Epidermal melanocyte (primary cell): ENCODE data around the gene UPP2.

ENCODE experiments used
- DNase-seq: peaks from one replicate; pipeline ENCODE4 v3.0.0; 2011; ENCODE audit warnings: low spot score; ENCODE audit not compliant: insufficient read length

Gene UPP2

GRCh38 chr2:158104903-158105302 lies 3.2 kb downstream of the UPP2 start:
- no peak for DNase-seq

DNA sequence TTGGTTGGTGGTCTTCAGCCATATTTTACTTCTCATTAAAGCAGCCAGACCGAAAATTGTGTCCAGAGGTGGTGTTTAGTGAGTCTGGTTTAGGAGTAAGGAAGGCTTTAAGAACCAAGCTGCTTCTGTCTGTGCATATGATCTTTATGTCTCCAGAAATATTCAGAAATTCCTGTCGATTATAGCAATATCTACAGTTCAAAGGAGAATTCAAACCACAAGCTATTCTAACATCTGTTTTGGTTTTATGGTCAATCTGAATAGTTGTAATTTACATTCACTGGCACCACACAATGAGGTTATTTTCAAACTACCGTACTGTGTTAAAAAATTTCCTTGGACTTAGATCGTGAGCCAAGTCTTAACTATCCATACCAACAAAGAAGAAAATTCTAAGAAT lies 11.3 kb downstream of the UPP2 start:
- no peak for DNase-seq

DNA sequence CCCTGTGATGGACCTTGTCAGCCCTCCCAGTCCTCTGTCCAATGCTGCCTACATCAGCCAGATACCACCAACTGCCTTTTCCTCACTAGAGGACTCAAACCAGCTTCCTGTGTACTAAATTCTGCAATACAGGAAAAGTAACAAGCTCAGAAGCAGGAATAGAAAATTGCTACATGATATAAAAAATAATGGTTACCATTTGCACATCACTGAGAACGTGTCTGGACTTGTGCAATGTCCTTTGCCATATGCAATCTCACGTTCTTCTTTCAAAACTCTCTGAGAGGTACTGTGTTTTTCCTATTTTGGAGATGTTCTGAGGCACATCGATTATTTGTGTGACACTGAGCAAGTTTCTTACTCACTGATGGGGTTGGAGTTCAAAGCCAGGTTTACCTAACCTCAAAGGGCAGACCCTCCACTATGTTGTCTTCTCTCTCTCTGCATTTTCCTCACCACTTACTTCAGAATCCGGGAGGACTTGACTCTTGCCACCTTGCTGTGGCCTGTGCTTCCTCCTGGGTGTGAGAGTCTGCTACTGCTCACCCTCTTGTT lies 12.1 kb downstream of the UPP2 start:
- no peak for DNase-seq

- no peak for DNase-seq
Observed at GRCh38 chr2:158114516-158114915, 12.8 kb downstream of the UPP2 start.

DNA sequence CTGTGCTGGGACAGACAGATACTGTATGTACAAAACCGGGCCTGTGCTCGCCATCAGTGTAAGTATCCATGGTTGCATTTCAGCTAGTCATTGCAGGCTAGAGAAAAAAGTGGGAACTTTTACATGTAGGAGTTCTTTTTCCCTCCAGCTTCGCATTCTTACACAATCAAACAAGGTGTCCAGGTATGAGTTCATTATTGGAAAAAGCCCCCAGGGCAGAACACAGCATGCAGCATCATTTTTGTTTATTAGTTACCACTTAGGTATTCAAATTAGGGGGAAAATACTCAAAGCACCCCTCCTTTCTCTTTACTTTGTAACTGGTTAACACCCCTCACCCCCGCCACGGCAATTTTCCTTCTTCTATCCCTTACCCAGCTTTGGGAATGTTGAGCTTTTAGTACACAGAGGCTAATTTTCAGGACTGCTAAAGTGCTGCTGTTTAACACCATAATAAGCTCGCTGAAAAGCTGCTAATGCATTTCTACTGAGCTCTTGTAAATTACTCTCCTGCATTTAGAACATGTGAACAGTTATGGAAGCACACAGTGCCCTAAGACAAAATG lies 13.6 kb downstream of the UPP2 start:
- no peak for DNase-seq

- DNase-seq, result no peak
Observed at GRCh38 chr2:158116936-158117335, 15.3 kb downstream of the UPP2 start.

GRCh38 chr2:158120102-158120501 lies 18.4 kb downstream of the UPP2 start:
- no peak for DNase-seq

DNA sequence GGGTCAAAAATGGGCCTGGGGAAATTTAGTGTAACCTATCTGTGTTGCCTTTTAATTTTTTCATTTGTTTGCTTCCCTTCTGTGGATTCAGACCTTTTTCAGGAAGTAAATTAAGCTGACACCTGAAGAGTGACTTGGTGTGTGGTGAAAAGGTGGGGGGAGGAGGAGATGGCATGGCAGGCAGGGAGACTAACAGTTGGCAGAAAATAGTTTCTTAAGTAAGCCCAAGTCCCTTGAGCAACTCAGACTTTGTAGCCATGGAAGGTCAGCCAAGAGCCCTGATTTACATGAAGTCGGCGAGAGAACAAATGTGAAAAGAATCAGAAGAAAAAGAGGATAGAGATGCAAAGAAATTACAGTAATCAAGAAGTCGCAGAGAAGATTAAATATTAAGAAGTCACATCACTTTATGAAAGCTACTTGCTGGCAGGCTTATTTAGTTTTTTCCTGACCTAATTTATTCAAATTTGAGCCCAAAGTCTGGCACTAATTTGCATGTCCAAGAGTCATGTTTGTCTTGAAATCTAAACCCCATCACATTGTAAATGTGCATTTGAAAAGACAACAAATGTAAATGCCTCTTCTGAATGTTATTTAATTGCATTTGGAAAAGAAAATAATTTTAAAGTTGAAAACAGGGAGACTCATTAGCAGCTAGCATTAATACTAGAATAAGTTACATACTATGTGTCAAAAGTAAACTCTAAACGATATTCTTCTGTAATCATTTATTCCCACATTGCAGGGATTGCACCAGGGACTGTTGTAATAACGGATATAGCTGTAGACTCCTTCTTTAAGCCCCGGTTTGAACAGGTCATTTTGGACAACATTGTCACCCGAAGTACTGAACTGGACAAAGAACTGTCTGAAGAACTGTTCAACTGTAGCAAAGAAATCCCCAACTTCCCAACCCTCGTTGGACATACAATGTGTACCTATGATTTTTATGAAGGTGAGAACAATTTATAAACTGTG lies 19.3 kb downstream of the UPP2 start:
- no peak for DNase-seq

DNA sequence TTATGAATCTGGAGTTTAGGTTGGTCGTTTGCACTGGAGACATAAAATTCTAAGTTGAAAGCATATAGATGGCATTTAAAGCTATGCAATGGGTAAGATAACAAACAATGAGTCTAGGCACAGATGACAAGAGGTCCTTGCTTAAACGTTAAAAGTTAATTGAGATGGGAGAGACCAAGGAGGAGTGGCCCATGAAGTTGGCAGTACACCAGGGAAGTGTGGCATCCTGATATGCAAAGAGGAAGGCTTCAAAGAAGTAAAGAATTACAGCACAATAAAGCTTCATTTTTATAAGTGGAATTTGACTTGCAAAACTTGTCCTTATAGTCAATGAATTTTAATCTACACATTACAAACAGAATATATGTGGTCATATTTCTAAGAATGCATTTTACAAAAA lies 23.2 kb downstream of the UPP2 start:
- DNase-seq, result no peak

GRCh38 chr2:158125756-158126498 lies 24.3 kb downstream of the UPP2 start:
- no peak for DNase-seq

DNA sequence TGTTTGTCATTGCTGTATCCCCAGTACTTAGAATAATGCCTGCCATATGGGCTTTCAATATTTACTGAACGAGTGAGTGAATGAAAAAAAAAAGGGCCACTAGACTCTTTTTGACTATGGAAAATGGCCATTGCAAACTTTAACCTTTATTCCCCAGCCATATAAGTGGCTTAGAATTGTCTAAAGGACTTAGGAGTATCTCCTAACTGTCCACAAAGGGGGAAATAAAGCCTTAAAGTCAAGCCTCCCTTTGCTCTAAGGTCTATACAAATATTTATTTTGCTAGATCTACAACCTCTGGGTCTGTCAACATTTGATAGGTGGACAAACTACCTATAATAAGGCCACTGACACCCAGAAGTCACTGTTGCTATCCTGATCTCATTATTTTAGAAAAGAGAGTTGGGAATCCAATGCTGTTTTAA lies 25.7 kb downstream of the UPP2 start:
- no peak for DNase-seq

GRCh38 chr2:158128168-158128973 lies 26.7 kb downstream of the UPP2 start:
- no peak for DNase-seq

DNA sequence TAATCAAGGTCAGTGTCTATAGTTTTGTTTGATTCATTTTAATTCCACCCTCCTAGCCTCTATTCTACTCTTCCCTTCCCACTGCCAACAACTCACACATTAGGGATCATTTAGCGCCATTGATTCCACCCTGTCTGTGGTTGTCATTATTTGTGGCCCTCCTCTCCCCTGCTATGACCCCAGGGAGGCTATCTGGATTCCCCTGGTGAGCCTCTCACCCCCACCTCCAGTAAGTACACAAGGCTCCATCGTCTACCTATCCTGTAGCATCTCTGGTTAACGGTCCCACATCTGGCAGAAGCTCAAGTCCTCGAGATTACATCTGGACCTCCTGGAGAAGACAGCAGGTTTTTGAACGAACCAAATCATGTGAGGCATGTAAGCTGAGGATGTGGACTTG lies 27.4 kb downstream of the UPP2 start:
- no peak for DNase-seq

- DNase-seq, result no peak
Observed at GRCh38 chr2:158130832-158131473, 29.3 kb downstream of the UPP2 start.

DNA sequence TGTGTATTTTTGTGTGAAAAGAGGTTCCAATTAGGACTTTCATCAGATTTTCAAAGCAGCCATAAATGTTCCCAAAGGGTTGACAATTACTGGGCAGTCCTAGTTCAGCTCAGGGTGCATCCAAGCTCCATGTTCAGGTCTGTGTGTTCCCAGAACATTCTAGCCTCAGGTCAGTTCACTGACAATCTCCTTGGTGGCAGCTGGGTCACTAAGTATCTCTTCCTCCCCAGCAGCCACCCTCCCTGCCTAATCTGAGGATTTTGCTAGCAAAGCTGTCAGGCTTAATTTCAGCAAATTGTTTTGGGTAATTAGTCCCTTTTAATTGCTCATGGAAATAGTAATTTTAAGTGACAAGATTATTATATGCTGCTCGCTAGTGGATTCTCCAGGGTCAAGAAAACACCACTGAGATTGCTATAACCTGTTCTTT lies 29.8 kb downstream of the UPP2 start:
- no peak for DNase-seq

DNA sequence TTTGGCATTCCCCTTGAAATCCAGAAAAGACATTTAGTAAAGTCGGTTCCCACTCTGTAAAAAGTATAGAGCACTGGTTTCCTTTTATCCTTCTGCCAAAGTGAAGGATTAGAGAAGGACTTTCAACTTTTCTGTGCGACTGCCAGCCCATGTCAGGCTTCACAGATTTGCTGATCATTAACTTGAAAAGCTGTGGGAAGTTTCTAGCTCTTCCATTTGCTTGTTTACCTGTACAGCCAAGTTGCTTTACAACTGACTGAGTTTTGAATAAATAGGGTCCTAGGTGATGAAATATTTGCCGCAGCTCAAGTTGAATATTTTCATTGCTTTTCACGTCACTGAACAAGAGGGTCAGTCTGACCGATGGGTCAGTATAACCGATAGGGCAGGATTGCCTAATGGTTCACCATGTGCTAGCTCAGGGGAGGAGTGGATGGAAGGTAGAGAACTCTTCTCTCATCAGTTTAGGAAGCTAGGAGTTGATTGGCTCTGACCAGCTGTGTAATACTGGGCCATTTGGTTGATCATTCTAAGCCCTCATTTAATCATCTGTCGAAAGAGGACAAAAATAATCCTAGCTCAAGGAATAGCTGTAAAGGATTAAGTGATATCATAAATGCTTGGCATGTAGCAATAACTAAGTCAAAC lies 30.4 kb downstream of the UPP2 start:
- no peak for DNase-seq

GRCh38 chr2:158134055-158134454 lies 32.4 kb downstream of the UPP2 start:
- no peak for DNase-seq

DNA sequence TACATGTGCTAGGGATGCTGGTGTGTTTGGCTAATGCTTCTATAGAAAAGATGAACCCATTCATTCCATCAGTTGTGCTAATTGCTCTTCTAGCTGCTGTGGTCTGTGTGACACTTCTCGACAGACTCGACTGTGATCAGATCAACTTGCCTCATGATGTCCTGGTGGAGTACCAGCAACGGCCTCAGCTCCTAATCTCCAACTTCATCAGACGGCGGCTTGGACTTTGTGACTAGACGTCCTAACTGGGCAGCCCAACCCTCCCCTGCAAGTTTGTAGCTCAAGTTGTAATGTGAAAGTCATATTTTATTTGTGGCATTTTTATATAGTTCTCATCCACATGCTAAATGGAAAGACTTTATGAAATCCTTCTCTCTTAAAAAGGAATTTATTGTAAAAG lies 33.0 kb downstream of the UPP2 start:
- DNase-seq, result no peak

DNA sequence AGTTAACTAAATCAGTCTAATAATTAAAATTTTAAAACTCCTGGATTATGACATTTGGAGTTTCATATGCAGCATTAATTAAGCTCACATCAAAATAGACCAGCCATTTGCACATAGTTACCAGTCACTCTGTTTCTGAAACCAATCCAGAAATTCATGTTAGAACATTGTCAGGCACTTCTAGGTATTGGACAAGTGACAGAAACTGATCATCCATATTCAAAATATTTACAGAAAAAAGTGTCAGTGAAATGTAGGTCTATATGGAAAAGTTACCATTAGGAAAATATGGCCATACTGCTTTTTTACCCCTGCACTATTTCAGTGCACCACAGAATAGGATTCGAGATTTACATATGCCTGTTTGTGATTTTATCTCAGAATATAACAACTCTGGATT lies 33.4 kb downstream of the UPP2 start:
- no peak for DNase-seq

DNA sequence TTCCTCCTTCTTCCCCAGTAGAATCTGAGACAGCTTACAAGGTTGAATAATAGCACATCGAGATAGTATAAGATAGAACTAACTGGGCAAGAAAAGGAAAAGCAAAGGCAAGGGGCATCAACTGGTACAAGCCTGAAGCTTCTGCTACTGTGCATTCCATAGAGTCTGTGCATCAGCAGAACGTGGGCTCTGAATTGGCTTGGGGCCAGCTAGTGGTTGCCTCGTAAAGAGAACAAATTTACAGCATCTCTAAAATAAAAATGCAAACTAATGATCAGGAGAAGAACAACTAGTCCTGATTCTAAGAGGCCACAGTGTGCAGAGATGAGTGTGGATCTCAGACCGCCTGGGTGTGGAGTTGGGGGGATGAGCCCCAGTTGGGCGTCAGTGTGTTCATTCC lies 36.6 kb downstream of the UPP2 start:
- no peak for DNase-seq
